H1 (cell line): ENCODE measurements around the gene OSBPL3. TPM values are rescaled to one million over a fixed set of nuclear protein-coding genes. Genes with fewer than 3 reads are reported as not detected.

Source experiments
- CHD1 ChIP-seq: IDR thresholded peaks from 2 replicates; pipeline ENCODE4 v1.6.1; 2012; ENCODE audit warnings: low read depth, low read length, improper control_type of control experiment
- MAFK ChIP-seq: IDR thresholded peaks from 2 replicates; pipeline ENCODE4 v1.6.1; 2012; ENCODE audit warnings: low read depth, mild to moderate bottlenecking, improper control_type of control experiment, low read length
- polyA plus RNA-seq, 7 experiments: library from polyadenylated mRNA; depleted of rRNA in 3 of 7; stranded (reverse) in 5 of 7; unstranded in 2 of 7; fragments of >200 nt in 5 of 7; fragments of 200-250 nt in 2 of 7; gene quantifications; 1 replicate in 5 of 7; 2 replicates in 1 of 7; 4 replicates in 1 of 7; pipeline versions ENCODE4 v1.2.1 to v1.2.3, GENCODE V29; 2011 to 2013; ENCODE audit warnings: missing spikeins in 2 of 7, mixed read lengths in 2 of 7
- total RNA-seq: library from RNA; stranded (reverse); fragmentation: NEBNext Ultra II Directional; extraction: Animal tissue kit (Norgen Biotek cat#: 25700); gene quantifications from 2 replicates; pipeline ENCODE4 v1.2.1, GENCODE V29; 2021

OSBPL3 gene
- total and polyA plus RNA-seq, 2 of the 8 experiments (the other 6 are each of a cell fraction or from before 2014, with no cell fraction given): 2.8 to 13.9 TPM

- no peak for TF ChIP-seq MAFK
- TF ChIP-seq CHD1: no peak
Measured at GRCh38 chr7:24966802-24967201, 13.2 kb downstream of the OSBPL3 start (continued).
